ENCODE data around the gene CSMD2.
"Not testable (repeated sequence)": the region's sequence is repeated elsewhere in the genome, so short reads cannot be mapped to it uniquely, and the experiment has no call there.

Gene CSMD2

GRCh38 chr1:34108269-34108668, 56.8 kb downstream of the CSMD2 start:
- no peak for DNase-seq (ENCODE audit: low spot score)

- DNase-seq (ENCODE audit: low spot score), result no peak
These were observed 63.9 kb downstream of the CSMD2 start for GRCh38 chr1:34101151-34101550.

- no peak for DNase-seq (ENCODE audit: low spot score)
These were observed 64.7 kb downstream of the CSMD2 start for GRCh38 chr1:34100332-34100731.

- not testable (repeated sequence) for DNase-seq (ENCODE audit: low spot score)
These were observed 72.6 kb downstream of the CSMD2 start for GRCh38 chr1:34092399-34092798.

- DNase-seq (ENCODE audit: low spot score), result no peak
These were observed 75.3 kb downstream of the CSMD2 start for GRCh38 chr1:34089731-34090130.

GRCh38 chr1:34087986-34088385, 77.0 kb downstream of the CSMD2 start:
- no peak for DNase-seq (ENCODE audit: low spot score)

GRCh38 chr1:34086561-34086960, 78.5 kb downstream of the CSMD2 start:
- DNase-seq (ENCODE audit: low spot score), result no peak

GRCh38 chr1:34083974-34084373, 81.1 kb downstream of the CSMD2 start:
- DNase-seq (ENCODE audit: low spot score), result no peak

- not testable (repeated sequence) for DNase-seq (ENCODE audit: low spot score)
These were observed 82.9 kb downstream of the CSMD2 start for GRCh38 chr1:34082085-34082670.

- no peak for DNase-seq (ENCODE audit: low spot score)
These were observed 86.6 kb downstream of the CSMD2 start for GRCh38 chr1:34078383-34078782.

GRCh38 chr1:34075576-34075975, 89.5 kb downstream of the CSMD2 start:
- DNase-seq (ENCODE audit: low spot score), result no peak

- DNase-seq (ENCODE audit: low spot score), result no peak
These were observed 91.9 kb downstream of the CSMD2 start for GRCh38 chr1:34073028-34073695.

GRCh38 chr1:34070201-34070836, 94.7 kb downstream of the CSMD2 start:
- DNase-seq (ENCODE audit: low spot score), result no peak

- no peak for DNase-seq (ENCODE audit: low spot score)
These were observed 97.9 kb downstream of the CSMD2 start for GRCh38 chr1:34066981-34067603.

- DNase-seq (ENCODE audit: low spot score), result no peak
These were observed 98.9 kb downstream of the CSMD2 start for GRCh38 chr1:34066166-34066565.

- no peak for DNase-seq (ENCODE audit: low spot score)
These were observed 99.5 kb downstream of the CSMD2 start for GRCh38 chr1:34065498-34065897.

- no peak for DNase-seq (ENCODE audit: low spot score)
These were observed 104.1 kb downstream of the CSMD2 start for GRCh38 chr1:34060901-34061415.

- DNase-seq (ENCODE audit: low spot score), result no peak
These were observed 104.8 kb downstream of the CSMD2 start for GRCh38 chr1:34060187-34060730.

GRCh38 chr1:34057347-34058130, 107.5 kb downstream of the CSMD2 start:
- no peak for DNase-seq (ENCODE audit: low spot score)

GRCh38 chr1:34055818-34056217, 109.2 kb downstream of the CSMD2 start:
- no peak for DNase-seq (ENCODE audit: low spot score)

GRCh38 chr1:34054920-34055319, 110.1 kb downstream of the CSMD2 start:
- DNase-seq (ENCODE audit: low spot score), result no peak

- DNase-seq (ENCODE audit: low spot score), result no peak
These were observed 111.4 kb downstream of the CSMD2 start for GRCh38 chr1:34053660-34054059.
